DMS53 (cell line): ENCODE data around the gene TMEM63A.
"Not testable (repeated sequence)": the region's sequence is repeated elsewhere in the genome, so short reads cannot be mapped to it uniquely, and the experiment has no call there.

Experiments
- DNase-seq: peaks from one replicate; lab custom pipeline; 2025; lab: John Stamatoyannopoulos, UW

The TMEM63A gene

DNA sequence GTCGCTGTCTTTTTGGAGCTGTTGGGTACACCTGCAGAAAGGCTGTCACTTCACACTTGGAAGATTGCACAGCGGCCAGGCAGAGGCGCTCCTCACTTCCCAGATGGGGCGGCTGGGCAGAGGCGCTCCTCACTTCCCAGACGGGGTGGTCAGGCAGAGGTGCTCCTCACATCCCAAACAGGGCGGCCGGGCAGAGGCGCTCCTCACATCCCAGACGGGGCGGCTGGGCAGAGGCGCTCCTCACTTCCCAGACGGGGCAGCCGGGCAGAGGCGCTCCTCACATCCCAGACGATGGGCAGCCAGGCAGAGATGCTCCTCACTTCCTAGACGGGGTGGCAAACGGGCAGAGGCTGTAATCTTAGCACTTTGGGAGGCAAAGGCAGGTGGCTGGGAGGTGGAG, 86.1 kb downstream of the TMEM63A start:
- DNase-seq: not testable (repeated sequence)
